K562 (cell line): ENCODE measurements around the gene TNFAIP8L2. TPM values are rescaled to one million over a fixed set of nuclear protein-coding genes. Genes with fewer than 3 reads are reported as not detected.

Source experiments
- ATF7 ChIP-seq: fragments of 450-650 bp; IDR thresholded peaks from 2 replicates; pipeline ENCODE4 v1.7.1; 2014; ENCODE audit warnings: mild to moderate bottlenecking, moderate library complexity
- BRF1 ChIP-seq: IDR thresholded peaks from 3 replicates; pipeline ENCODE4 v1.6.1; 2011; ENCODE audit warnings: borderline replicate concordance, mild to moderate bottlenecking; ENCODE audit not compliant: insufficient read length; ENCODE audit errors: extremely low read depth
- ETS2 ChIP-seq: IDR thresholded peaks from 2 replicates; pipeline ENCODE4 v1.6.1; 2016; ENCODE audit warnings: borderline replicate concordance, missing genetic modification characterization, mild to moderate bottlenecking, moderate library complexity, missing compliant biosample characterization; ENCODE audit not compliant: poor library complexity, severe bottlenecking
- KDM4B ChIP-seq, 2 experiments: fragments of 450-650 bp in 1 of 2; sonication (generic) in 1 of 2; IDR thresholded peaks; 2 replicates each; pipeline ENCODE4 v1.6.1; 2016 to 2017; ENCODE audit warnings: borderline replicate concordance in 2 of 2, antibody characterized with exemption in 1 of 2, low read depth in 1 of 2, mild to moderate bottlenecking in 1 of 2
- PHTF2 ChIP-seq: fragments of 250-450 bp; sonication (Bioruptor Pico); IDR thresholded peaks from 2 replicates; pipeline ENCODE4 v1.5.0; 2021; ENCODE audit warnings: mild to moderate bottlenecking
- POLR2AphosphoS2 ChIP-seq: IDR thresholded peaks from 2 replicates; pipeline ENCODE4 v1.6.1; 2012; ENCODE audit warnings: low read length, improper control_type of control experiment
- RAD21 ChIP-seq, 2 experiments: fragments of 250-450 bp in 1 of 2; fragments of 450-650 bp in 1 of 2; sonication (Bioruptor Pico) in 1 of 2; formaldehyde crosslinking in 1 of 2; IDR thresholded peaks in 1 of 2; conservative IDR thresholded peaks in 1 of 2; 2 replicates each; pipeline versions ENCODE4 v1.4.0 to v1.8.0; 2020 to 2022; ENCODE audit warnings: mild to moderate bottlenecking in 2 of 2, moderate library complexity in 1 of 2
- SAFB ChIP-seq: fragments of 200-400 bp; formaldehyde crosslinking; IDR thresholded peaks from 2 replicates; pipeline ENCODE4 v1.6.1; 2017; ENCODE audit warnings: low read depth, low read length, borderline replicate concordance
- TAF1 ChIP-seq: IDR thresholded peaks from 2 replicates; pipeline ENCODE4 v1.6.1; 2011; ENCODE audit warnings: mild to moderate bottlenecking, low read length, moderate library complexity; ENCODE audit not compliant: insufficient read depth, control insufficient read depth, severe bottlenecking; ENCODE audit errors: extremely low read depth
- UBTF ChIP-seq, 2 experiments: IDR thresholded peaks; 2 replicates each; pipeline ENCODE4 v1.6.1; 2012; ENCODE audit warnings: improper control_type of control experiment in 2 of 2, low read depth in 2 of 2, low read length in 2 of 2, borderline replicate concordance in 1 of 2
- ZBTB49 ChIP-seq: sonication (generic); formaldehyde crosslinking; IDR thresholded peaks from 2 replicates; pipeline ENCODE4 v1.8.0; 2022; ENCODE audit warnings: missing genetic modification reagents, mild to moderate bottlenecking, borderline replicate concordance
- ZNF398 ChIP-seq: fragments of 250-450 bp; sonication (Bioruptor Pico); IDR thresholded peaks from 2 replicates; pipeline ENCODE4 v1.8.0; 2021; ENCODE audit warnings: moderate library complexity, mild to moderate bottlenecking, inconsistent platforms
- ZNF699 ChIP-seq: fragments of 250-450 bp; sonication (Bioruptor Pico); IDR thresholded peaks from 2 replicates; pipeline ENCODE4 v1.8.0; 2021; ENCODE audit warnings: mild to moderate bottlenecking, moderate library complexity; ENCODE audit not compliant: insufficient replicate concordance
- polyA plus RNA-seq, 8 experiments: library from polyadenylated mRNA; depleted of rRNA in 4 of 8; stranded (reverse) in 5 of 8; unstranded in 3 of 8; fragments of >200 nt; fragmentation: Nextera tagmentation in 2 of 8; fragmentation: Illumina TruSeq in 1 of 8; extraction: Ambion mirVana in 2 of 8; extraction: Trizol in 1 of 8; gene quantifications; 2 replicates each; pipeline versions ENCODE4 v1.2.1 to v1.2.3, GENCODE V29; 2011 to 2014; ENCODE audit warnings: inconsistent platforms in 1 of 8, missing spikeins in 1 of 8
- total RNA-seq, 7 experiments: library from RNA; depleted of rRNA in 6 of 7; stranded (reverse); fragments of >200 nt in 6 of 7; fragmentation: Illumina TruSeq in 2 of 7; extraction: Trizol in 2 of 7; gene quantifications; 2 replicates each; pipeline versions ENCODE4 v1.2.1 to v1.2.3, GENCODE V29; 2011 to 2021; ENCODE audit warnings: low replicate concordance in 1 of 7
- TF ChIP-seq, protein P1 (sequence below): fragments of 250-450 bp; sonication (Bioruptor Pico); IDR thresholded peaks from 2 replicates; pipeline ENCODE4 v1.8.0; 2022; ENCODE audit warnings: moderate library complexity, mild to moderate bottlenecking, inconsistent platforms
- TF ChIP-seq, protein P2 (sequence below), 3 experiments: IDR thresholded peaks in 2 of 3; conservative IDR thresholded peaks in 1 of 3; 2 replicates each; pipeline ENCODE4 v1.5.1; 2011 to 2012; ENCODE audit warnings: low read length in 3 of 3, mild to moderate bottlenecking in 3 of 3, control low read depth in 2 of 3, improper control_type of control experiment in 1 of 3, inconsistent platforms in 1 of 3, low read depth in 1 of 3, mixed read lengths in 1 of 3, moderate library complexity in 1 of 3; ENCODE audit not compliant: insufficient read depth in 2 of 3

TNFAIP8L2 gene
- total and polyA plus RNA-seq, 9 of the 15 experiments (the other 6 are each of a cell fraction or from before 2014, with no cell fraction given) = 0.05 to 1.7 (median 0.52) TPM

DNA sequence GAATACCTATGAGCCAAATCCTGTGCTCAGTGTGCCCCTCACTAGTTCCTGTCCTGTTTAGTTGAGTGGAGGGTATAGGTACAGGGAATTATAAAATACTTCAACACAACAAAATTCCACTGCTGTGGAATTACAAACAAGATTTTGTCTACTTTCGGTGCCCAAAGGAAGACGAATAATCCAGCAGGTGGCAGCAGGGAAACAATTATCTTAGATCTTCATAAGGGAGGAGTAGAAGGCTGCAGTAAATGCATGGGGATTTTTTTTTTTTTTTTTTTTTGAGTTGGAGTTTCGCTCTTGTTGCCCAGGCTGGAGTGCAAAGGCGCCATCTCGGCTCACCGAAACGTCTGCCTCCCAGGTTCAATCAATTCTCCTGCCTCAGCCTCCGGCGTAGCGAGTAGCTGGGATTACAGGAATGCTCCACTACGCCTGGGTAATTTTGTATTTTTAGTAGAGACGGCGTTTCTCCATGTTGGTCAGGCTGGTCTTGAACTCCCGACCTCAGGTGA lies 39.9 kb downstream of the TNFAIP8L2 start (continued):
- TF ChIP-seq POLR2AphosphoS2 (no peak), RAD21 (CRISPR knock-in tag; conservative IDR thresholded peaks at IDR 0.05 in 1 of 2, IDR thresholded peaks at IDR 0.05 in 1 of 2) (peak; percentile 53 to 75), ZNF699 (CRISPR knock-in tag) (no peak), UBTF (IDR thresholded peaks at IDR 0.05; ENCODE audit: borderline replicate concordance in 1 of 2, low read depth in 2 of 2, low read length in 2 of 2) (no peak), BRF1 (no peak), SAFB (no peak), ETS2 (no peak), KDM4B (IDR thresholded peaks at IDR 0.05; ENCODE audit: borderline replicate concordance in 2 of 2, low read depth in 1 of 2) (no peak), ATF7 (0 out of 2 replicates have a peak, but pooled peaks have one; percentile 28), TAF1 (no peak), ZBTB49 (CRISPR knock-in tag) (0 out of 2 replicates have a peak, but pooled peaks have one; percentile 49), PHTF2 (CRISPR knock-in tag) (no peak), ZNF398 (CRISPR knock-in tag) (no peak)
- TF ChIP-seq, protein P1, sequence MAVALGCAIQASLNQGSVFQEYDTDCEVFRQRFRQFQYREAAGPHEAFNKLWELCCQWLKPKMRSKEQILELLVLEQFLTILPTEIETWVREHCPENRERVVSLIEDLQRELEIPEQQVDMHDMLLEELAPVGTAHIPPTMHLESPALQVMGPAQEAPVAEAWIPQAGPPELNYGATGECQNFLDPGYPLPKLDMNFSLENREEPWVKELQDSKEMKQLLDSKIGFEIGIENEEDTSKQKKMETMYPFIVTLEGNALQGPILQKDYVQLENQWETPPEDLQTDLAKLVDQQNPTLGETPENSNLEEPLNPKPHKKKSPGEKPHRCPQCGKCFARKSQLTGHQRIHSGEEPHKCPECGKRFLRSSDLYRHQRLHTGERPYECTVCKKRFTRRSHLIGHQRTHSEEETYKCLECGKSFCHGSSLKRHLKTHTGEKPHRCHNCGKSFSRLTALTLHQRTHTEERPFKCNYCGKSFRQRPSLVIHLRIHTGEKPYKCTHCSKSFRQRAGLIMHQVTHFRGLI = no peak
- TF ChIP-seq, protein P2, sequence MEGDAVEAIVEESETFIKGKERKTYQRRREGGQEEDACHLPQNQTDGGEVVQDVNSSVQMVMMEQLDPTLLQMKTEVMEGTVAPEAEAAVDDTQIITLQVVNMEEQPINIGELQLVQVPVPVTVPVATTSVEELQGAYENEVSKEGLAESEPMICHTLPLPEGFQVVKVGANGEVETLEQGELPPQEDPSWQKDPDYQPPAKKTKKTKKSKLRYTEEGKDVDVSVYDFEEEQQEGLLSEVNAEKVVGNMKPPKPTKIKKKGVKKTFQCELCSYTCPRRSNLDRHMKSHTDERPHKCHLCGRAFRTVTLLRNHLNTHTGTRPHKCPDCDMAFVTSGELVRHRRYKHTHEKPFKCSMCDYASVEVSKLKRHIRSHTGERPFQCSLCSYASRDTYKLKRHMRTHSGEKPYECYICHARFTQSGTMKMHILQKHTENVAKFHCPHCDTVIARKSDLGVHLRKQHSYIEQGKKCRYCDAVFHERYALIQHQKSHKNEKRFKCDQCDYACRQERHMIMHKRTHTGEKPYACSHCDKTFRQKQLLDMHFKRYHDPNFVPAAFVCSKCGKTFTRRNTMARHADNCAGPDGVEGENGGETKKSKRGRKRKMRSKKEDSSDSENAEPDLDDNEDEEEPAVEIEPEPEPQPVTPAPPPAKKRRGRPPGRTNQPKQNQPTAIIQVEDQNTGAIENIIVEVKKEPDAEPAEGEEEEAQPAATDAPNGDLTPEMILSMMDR (IDR thresholded peaks at IDR 0.05 in 2 of 3, conservative IDR thresholded peaks at IDR 0.05 in 1 of 3; ENCODE audit: insufficient read depth in 2 of 3, low read depth in 1 of 3, low read length in 3 of 3) = peak; percentile 47 to 78 (median 60); a peak in 5 of 6 replicates
